HG03108 (cell line): ENCODE results near the gene ADGRD1.
"Not testable (repeated sequence)": the region's sequence is repeated elsewhere in the genome, so short reads cannot be mapped to it uniquely, and the experiment has no call there.

ENCODE experiments used
- ATAC-seq: cut with Tn5 transposase; IDR thresholded peaks from one replicate; pipeline ENCODE4 v1.9.1; 2021; ENCODE audit warnings: moderate library complexity; ENCODE audit not compliant: unreplicated experiment

Gene ADGRD1

DNA sequence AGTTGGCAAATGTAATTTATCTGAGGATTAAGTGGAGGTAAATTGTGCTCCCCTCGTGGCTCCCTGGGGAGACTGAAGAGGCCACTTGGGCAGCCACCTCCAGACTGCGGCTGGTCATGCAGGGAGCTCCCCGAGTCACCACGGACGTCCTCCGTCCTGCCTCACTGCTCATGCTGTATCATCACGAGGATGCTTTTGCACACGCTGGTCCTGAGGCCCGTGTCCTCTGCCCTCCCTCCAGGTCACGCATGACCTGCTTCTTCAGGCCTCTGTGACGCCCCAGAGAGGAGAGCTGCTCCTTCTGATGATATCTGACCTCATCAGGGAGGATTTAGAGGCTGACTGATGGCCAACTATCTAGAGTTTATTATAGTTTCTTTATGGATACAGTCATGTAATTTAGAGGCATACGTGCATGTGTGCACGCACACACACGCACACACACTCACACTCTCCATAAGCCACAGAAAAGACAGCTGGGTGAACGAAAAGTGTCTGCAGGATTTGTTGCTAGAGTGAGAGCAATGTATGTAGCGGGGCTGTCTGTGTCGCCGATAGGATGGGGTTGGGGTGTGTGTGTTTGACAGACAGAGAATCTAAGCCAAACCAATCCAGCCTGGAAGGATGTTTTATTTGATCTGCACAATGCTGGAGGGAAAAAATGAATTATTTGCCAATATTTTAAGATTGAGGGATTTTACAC is 160.0 kb downstream of the ADGRD1 start:
- no peak for ATAC-seq

- no peak for ATAC-seq
Measured at GRCh38 chr12:131114271-131114670, 160.6 kb downstream of the ADGRD1 start.

GRCh38 chr12:131114942-131115584 is 161.4 kb downstream of the ADGRD1 start:
- no peak for ATAC-seq

- no peak for ATAC-seq
Measured at GRCh38 chr12:131115766-131116467, 162.2 kb downstream of the ADGRD1 start.

DNA sequence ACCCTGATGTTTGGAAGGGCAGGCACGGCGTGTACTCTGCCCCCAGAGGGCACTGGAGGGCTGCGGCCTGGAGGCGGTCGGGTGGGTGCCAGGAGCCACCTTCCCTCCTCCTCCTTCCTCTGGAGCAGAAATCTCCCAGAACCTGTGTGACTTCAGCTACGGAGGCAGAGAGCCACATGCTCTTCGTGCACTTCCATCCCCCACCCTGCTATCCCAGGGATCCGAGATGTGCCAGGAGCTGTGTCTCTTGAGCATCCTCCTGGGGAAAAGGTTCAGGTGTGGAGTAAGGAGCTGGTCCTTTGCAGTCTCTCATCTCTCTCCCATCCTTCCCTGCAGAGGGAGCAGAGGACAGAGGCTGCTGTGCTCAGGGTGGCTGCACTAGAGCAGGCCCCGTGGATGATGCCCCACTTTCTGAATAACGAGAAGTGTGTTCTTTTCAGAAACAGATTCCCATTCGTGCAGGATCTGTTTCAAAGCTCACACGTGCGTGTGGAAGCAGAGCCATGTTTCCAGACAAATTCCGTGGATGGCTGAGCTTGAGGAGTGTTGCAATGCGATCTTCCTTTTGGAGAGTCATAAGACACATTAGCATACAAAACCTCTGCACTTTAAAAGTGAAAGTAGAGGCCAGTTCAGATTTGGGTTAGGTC is 162.9 kb downstream of the ADGRD1 start:
- no peak for ATAC-seq

DNA sequence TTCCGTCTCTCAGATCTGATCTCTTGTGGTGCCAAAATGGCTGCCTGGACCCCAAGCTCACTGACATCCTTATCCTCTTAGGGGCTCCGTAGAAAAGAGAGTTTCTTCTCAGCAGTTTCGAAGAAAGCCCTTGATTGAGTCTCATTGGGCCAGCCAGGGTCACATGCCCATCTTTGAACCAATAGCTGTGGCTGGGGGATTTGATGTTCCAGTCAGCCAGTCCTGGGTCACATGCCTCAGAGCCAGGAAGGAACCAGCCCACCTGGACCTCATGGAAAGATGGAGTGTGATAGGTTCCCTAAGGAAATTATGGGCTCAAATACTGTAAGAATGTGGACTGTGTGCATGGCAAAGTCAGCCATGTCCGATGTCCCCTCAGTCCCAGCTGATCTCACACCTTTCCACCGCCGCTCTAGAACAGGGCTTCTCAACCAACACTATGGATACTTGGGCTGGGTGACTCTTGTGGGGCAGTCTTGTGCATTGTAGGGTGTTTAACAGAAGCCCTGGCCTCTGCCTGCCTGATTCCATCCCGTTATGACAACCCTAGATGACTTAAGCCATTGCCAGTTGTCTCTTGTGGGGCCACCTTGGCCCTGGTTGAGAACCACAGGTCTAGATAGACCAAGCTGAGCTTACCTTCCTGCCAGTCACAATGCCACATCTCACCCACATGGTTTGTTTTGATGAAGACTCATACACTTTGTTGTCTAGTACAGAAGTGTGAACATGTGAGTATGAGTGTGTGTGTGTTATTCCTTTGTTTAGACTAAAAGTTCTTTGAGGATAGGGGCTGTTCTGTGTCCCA is 163.9 kb downstream of the ADGRD1 start:
- ATAC-seq: no peak

DNA sequence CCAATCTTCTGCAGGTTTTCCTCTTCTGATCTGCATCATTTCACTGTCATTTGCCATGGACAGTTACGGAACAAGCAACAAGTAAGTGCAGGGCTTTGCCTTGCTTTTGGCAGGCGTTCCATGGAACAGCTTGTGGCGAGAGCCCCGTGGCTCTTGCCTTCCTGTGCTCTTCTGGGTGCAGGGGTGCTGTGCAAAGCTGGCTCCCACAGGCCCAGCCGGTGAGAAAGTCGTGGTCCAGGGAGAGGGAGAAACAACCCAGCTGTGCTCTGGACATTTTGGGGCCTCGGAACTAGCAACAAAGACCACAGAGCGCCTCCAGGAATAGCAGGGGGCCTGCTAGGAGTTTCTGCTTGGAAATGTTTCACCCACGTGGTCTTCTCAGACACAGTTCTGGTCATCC is 164.7 kb downstream of the ADGRD1 start:
- ATAC-seq: no peak

- not testable (repeated sequence) for ATAC-seq
Measured at GRCh38 chr12:131119345-131119744, 165.6 kb downstream of the ADGRD1 start.

DNA sequence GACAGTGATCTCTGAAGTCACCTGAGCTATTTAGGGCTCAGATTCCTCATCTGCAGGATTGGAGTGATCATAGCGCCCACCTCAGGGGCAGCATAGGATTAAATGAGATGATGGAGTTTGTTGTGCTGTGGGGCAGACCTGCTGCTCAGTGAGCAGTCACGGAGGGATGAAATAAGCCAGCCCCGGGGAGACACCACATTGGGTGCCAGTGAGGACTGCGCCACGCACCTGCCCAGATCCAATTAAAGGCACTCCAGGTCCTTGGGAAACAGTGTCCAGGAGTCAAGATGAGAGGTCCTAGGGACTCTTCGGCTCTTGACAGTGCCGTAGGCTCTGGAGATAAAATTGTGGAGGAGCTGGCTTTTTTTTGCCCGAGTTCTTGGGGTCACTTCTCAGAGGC is 166.2 kb downstream of the ADGRD1 start:
- no peak for ATAC-seq

- no peak for ATAC-seq
Measured at GRCh38 chr12:131120831-131121271, 167.1 kb downstream of the ADGRD1 start.

DNA sequence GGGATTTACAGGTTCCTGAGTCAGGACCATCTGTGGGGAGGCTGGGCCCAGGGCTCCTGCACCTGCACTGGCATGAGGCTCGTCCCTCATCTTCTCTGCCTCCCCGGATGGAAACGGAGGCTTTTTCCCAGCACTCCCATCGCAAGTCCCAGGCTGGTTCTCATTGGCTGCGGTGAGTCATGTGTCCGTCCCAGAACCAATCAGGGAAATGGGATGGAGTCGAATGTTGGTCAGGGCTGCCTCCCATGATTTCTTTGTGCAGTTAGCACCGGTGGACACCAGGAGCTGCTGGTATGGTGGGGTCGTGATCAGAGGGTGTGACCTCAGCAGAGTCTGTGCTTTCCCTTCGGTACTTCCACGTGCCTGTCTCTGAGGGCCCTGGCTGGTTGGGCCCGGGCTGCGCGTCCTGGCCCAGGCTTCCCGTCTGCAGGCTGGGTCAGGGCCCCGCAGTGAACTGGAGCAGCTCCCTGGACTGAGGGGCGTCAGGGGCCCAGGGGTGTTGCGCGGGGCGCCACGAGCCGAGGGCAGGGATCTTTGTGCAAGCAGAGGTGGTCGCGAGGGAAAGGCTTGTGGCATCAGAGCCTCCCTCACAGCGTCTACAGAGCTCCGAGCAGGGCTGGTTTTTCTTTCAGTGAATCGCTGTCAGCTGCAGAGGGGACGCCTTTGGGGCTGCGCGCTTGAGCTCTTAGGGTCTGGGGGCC is 168.1 kb downstream of the ADGRD1 start:
- no peak for ATAC-seq

DNA sequence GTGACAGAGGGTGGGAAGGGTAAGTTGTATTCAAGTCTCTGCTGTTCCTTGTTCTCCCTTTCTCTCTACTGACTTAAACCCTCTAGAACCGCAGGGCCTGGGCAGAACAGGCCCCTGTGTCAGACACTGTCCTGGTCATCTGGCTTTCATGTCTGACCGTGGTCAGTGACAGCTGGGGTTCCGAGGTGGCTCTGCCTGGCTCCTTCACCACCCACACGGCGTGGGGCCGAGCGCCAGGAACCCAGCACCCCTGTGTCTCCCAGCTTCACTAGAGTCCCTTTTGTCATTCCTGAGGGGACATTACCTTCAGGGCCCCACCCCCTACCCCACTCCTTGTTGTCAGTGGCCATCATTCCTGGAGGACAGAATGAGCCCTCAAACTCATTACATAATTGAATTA is 168.9 kb downstream of the ADGRD1 start:
- ATAC-seq: no peak

DNA sequence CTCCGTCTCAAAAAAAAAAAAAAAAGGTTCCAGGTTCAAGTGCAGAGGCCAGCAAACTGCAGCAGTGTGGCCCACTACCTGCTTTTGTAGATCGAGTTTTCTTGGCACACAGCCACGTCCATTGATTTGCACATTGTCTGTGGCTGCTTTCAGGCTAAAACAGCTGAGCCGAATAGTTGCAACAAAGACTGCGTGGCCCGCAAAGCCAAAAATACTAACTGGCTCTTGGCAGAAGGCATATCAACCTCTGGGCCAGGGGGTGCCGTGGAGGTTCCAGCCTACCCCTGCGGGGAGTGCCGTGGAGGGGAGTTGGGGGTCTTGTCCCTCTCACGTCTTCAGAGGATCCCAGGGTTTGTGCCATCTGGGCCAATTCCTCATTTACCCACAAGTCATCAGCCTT is 170.1 kb downstream of the ADGRD1 start:
- no peak for ATAC-seq

GRCh38 chr12:131124487-131125280 is 171.0 kb downstream of the ADGRD1 start:
- ATAC-seq: no peak

DNA sequence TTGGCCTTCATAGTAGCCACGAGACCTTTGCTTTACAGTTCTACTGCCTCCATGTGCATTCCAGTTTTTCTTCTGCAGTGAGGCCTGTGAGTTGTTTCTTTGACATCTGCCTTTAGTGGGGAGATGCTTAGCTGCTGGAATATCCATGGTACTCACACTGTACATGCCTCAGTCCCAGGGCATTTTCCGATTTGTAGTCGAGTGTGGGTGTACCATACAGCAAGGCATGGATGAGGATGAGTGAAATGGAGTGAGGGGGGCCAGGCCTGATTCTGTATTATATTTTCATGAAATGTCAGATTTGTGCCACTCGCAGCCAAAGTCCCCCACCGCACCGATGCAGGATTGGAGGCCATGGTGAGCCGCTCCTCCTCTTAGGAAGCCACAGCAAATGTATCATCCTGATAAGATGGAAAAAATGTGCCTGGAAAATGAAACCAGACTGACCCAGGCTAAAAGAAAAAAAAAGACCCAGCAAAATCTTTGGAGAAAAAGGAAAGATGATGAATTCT is 173.0 kb downstream of the ADGRD1 start:
- ATAC-seq: no peak

DNA sequence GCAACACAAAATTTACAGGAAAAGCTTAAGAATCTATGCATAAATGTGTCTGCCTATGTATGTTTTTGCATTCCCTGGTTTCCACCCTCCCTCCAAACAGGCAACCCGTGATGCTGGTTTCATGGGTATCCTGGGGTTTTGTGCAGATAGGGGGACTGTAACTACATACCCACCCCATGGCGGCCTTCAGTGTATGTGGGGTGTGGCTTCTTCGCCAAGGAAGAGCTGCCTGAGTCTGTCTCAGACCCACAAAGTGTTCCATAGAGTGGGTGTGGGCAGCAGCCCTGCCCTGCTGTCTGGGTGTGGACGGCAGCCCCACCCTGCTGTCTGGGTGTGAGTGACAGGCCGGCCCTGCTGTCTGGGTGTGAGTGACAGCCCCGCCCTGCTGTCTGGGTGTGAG is 174.8 kb downstream of the ADGRD1 start:
- ATAC-seq: no peak

DNA sequence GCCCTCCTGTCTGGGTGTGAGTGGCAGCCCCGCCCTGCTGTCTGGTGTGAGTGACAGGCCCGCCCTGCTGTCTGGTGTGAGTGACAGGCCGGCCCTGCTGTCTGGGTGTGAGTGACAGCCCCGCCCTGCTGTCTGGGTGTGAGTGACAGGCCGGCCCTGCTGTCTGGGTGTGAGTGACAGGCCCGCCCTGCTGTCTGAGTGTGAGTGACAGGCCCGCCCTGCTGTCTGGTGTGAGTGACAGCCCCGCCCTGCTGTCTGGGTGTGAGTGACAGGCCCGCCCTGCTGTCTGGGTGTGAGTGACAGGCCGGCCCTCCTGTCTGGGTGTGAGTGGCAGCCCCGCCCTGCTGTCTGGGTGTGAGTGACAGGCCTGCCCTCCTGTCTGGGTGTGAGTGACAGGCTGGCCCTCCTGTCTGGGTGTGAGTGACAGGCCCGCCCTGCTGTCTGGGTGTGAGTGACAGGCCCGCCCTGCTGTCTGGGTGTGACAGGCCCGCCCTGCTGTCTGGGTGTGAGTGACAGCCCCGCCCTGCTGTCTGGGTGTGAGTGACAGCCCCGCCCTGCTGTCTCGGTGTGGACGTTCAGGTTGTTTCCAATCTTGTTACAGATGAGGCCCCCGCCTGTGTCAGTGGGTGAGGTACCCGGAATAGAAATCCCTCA is 175.4 kb downstream of the ADGRD1 start:
- not testable (repeated sequence) for ATAC-seq

- ATAC-seq: no peak
Measured at GRCh38 chr12:131129839-131130238, 176.1 kb downstream of the ADGRD1 start.
